ENCODE measurements around the gene ASTN1.

- no peak for TF ChIP-seq EZH2phosphoT487 (IDR thresholded peaks at IDR 0.05; ENCODE audit: borderline replicate concordance, low read depth, low read length)
- no peak for TF ChIP-seq CTCF (conservative IDR thresholded peaks at IDR 0.05; ENCODE audit: low read length)
These were observed 139.9 kb downstream of the ASTN1 start for GRCh38 chr1:177024623-177025022.

Measured in OCI-LY7 (cell line).